ENCODE results near the gene IL17RC.
"Not testable (repeated sequence)": the region's sequence is repeated elsewhere in the genome, so short reads cannot be mapped to it uniquely, and the experiment has no call there.

IL17RC gene

GRCh38 chr3:9896755-9897407, 20.0 kb upstream of the IL17RC start:
- not testable (repeated sequence) for DNase-seq

- no peak for DNase-seq
These were observed 19.2 kb upstream of the IL17RC start for GRCh38 chr3:9897408-9898372.

GRCh38 chr3:9898467-9899241, 18.2 kb upstream of the IL17RC start:
- no peak for DNase-seq

GRCh38 chr3:9899289-9899791, 17.6 kb upstream of the IL17RC start:
- no peak for DNase-seq

GRCh38 chr3:9900965-9901415, 15.9 kb upstream of the IL17RC start:
- not testable (repeated sequence) for DNase-seq

GRCh38 chr3:9901967-9902366, 14.9 kb upstream of the IL17RC start:
- peak; percentile 39 for DNase-seq

GRCh38 chr3:9902372-9903237, 14.3 kb upstream of the IL17RC start, which contains the start of gene IL17RE:
TSS of gene IL17RE (plus strand) at chr3:9902848. CDS start at chr3:9902933, 85 bp downstream.
- DNase-seq = no peak

GRCh38 chr3:9903238-9903624, 13.7 kb upstream of the IL17RC start:
- DNase-seq = no peak

GRCh38 chr3:9903904-9904303, 13.0 kb upstream of the IL17RC start:
- DNase-seq = no peak

- no peak for DNase-seq
These were observed 10.4 kb upstream of the IL17RC start for GRCh38 chr3:9906480-9906879.

- no peak for DNase-seq
These were observed 8.6 kb upstream of the IL17RC start for GRCh38 chr3:9908286-9908685.

- DNase-seq = no peak
These were observed 7.5 kb upstream of the IL17RC start for GRCh38 chr3:9909221-9910013.

GRCh38 chr3:9911863-9912262, 5.0 kb upstream of the IL17RC start:
- DNase-seq = no peak

GRCh38 chr3:9912294-9912935, 4.5 kb upstream of the IL17RC start:
- no peak for DNase-seq

- DNase-seq = no peak
These were observed 3.3 kb upstream of the IL17RC start for GRCh38 chr3:9913601-9914000.

GRCh38 chr3:9914011-9914410, 2.9 kb upstream of the IL17RC start:
- DNase-seq = no peak

GRCh38 chr3:9914559-9915253, 2.2 kb upstream of the IL17RC start:
- no peak for DNase-seq

GRCh38 chr3:9915254-9916141, 1.4 kb upstream of the IL17RC start:
- peak; percentile 44 for DNase-seq

GRCh38 chr3:9916346-9916733, 558 bp upstream of the IL17RC start:
- DNase-seq = no peak
